Activated CD8-positive, alpha-beta T cell treated with anti-CD3 and anti-CD28 coated beads for 36 hours (primary cell): ENCODE data around the gene OR4K13. TPM values are rescaled to one million over a fixed set of nuclear protein-coding genes. Genes with fewer than 3 reads are reported as not detected.

ENCODE experiments used
- ATAC-seq: fragments of 200-7000 bp; cut with Tn5 transposase; one replicate; pipeline ENCODE4 v1.10.0; 2021; ENCODE audit warnings: mild to moderate bottlenecking, moderate library complexity
- CTCF ChIA-PET: fragments of 350-600 bp; sonication (Branson Sonifier 250); formaldehyde crosslinking; loops from one replicate; lab custom pipeline; 2021; ENCODE audit warnings: antibody characterized with exemption; lab: Charles Lee
- POLR2A ChIA-PET: fragments of 350-600 bp; sonication (Branson Sonifier 250); formaldehyde crosslinking; loops from one replicate; lab custom pipeline; 2021; ENCODE audit warnings: antibody characterized with exemption; lab: Charles Lee
- DNase-seq: peaks from one replicate; pipeline ENCODE4 v3.0.0-alpha.2; 2020
- H3K27ac Mint-ChIP-seq: one replicate; pipeline ENCODE4 v1.8.0; 2021; ENCODE audit warnings: mild to moderate bottlenecking, mixed read lengths
- H3K27me3 Mint-ChIP-seq: one replicate; pipeline ENCODE4 v1.8.0; 2021; ENCODE audit warnings: mixed read lengths
- H3K36me3 Mint-ChIP-seq: one replicate; pipeline ENCODE4 v1.8.0; 2021; ENCODE audit warnings: low read depth, mixed read lengths
- H3K4me1 Mint-ChIP-seq: one replicate; pipeline ENCODE4 v1.8.0; 2021; ENCODE audit warnings: low read depth, mixed read lengths
- H3K4me3 Mint-ChIP-seq: one replicate; pipeline ENCODE4 v1.8.0; 2021; ENCODE audit warnings: mild to moderate bottlenecking, moderate library complexity, mixed read lengths
- H3K9me3 Mint-ChIP-seq: one replicate; pipeline ENCODE4 v1.8.0; 2021; ENCODE audit warnings: mixed read lengths
- intact Hi-C: fragments of 100-400 bp; cut with micrococcal nuclease; formaldehyde crosslinking; loops from one replicate; pipeline ENCODE4 v1.10.0; 2022
- total RNA-seq, 2 experiments: library from RNA; stranded (reverse); gene quantifications; one replicate each; pipeline ENCODE4 v1.2.3, GENCODE V29; 2021
- TF ChIP-seq, protein P1 (sequence below): fragments of 200-600 bp; IDR thresholded peaks from one replicate; pipeline ENCODE4 v1.8.0; 2022; ENCODE audit warnings: antibody characterized with exemption, mild to moderate bottlenecking

Gene OR4K13
- total RNA-seq, 2 experiments from 2014 or later = not detected

DNA sequence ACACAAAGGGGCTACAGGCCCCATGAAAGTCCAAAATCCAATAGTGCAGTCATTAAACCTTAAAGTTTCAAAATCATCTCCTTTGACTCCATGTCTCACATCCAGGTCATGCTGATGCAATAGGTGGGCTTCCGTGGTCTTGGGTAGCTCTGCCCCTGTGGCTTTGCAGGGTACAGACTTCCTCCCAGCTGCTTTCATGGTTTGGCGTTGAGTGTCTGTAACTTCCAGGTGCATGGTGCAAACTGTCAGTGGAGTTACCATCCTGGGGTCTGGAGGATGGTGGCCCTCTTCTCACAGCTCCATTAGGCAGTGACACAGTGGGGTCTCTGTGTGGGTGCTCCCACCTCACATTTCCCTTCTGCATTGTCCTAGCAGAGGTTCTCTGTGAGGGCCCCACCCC is 42.4 kb downstream of the OR4K13 start:
- H3K36me3 Mint-ChIP-seq = peaks cover 1% of the 10 kb centered on the region
- H3K4me3 Mint-ChIP-seq = no peak overlapping the region
- H3K27me3 Mint-ChIP-seq = no peaks in the 10 kb centered on the region
- intact Hi-C loops = no loop called here
- no peaks in the 10 kb centered on the region for H3K4me1 Mint-ChIP-seq
- no peak for DNase-seq
- CTCF ChIA-PET = interaction anchor here (1.2 kb wide), 1 partner anchor 13 kb away, joined by 3 read pairs; no protein-coding TSS in a partner anchor
- H3K27ac Mint-ChIP-seq = no peak overlapping the region
- peaks cover 9% of the 10 kb centered on the region for H3K9me3 Mint-ChIP-seq
- TF ChIP-seq, protein P1, sequence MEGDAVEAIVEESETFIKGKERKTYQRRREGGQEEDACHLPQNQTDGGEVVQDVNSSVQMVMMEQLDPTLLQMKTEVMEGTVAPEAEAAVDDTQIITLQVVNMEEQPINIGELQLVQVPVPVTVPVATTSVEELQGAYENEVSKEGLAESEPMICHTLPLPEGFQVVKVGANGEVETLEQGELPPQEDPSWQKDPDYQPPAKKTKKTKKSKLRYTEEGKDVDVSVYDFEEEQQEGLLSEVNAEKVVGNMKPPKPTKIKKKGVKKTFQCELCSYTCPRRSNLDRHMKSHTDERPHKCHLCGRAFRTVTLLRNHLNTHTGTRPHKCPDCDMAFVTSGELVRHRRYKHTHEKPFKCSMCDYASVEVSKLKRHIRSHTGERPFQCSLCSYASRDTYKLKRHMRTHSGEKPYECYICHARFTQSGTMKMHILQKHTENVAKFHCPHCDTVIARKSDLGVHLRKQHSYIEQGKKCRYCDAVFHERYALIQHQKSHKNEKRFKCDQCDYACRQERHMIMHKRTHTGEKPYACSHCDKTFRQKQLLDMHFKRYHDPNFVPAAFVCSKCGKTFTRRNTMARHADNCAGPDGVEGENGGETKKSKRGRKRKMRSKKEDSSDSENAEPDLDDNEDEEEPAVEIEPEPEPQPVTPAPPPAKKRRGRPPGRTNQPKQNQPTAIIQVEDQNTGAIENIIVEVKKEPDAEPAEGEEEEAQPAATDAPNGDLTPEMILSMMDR = no peak
- ATAC-seq = no peak
- POLR2A ChIA-PET = no interaction called here

Other genes with a start within 250 kb of the OR4K13 start
- gene OR4N2, start 232.3 kb downstream of the OR4K13 start, total RNA-seq = not detected
- not detected for gene OR4K2, start 160.9 kb downstream of the OR4K13 start, total RNA-seq
- not detected for gene OR4K5, start 115.4 kb downstream of the OR4K13 start, total RNA-seq
- not detected for gene OR4K1, start 105.1 kb downstream of the OR4K13 start, total RNA-seq
- not detected for gene OR4K15, start 60.4 kb downstream of the OR4K13 start, total RNA-seq
- gene OR4Q2, start 33.9 kb downstream of the OR4K13 start, total RNA-seq = not detected
- not detected for gene OR4K14, start 16.7 kb downstream of the OR4K13 start, total RNA-seq
- not detected for gene OR4L1, start 24.0 kb upstream of the OR4K13 start, total RNA-seq
- gene OR4K17, start 74.7 kb upstream of the OR4K13 start, total RNA-seq = not detected
- not detected for gene OR4N5, start 102.8 kb upstream of the OR4K13 start, total RNA-seq
- gene OR11G2, start 154.9 kb upstream of the OR4K13 start, total RNA-seq = not detected
- gene OR11H6, start 187.7 kb upstream of the OR4K13 start, total RNA-seq = not detected
- not detected for gene OR11H7, start 192.9 kb upstream of the OR4K13 start, total RNA-seq
- gene OR11H4, start 203.2 kb upstream of the OR4K13 start, total RNA-seq = not detected